ENCODE data around the gene GPAT2.
"Not testable (repeated sequence)": the region's sequence is repeated elsewhere in the genome, so short reads cannot be mapped to it uniquely, and the experiment has no call there.

Gene GPAT2

DNA sequence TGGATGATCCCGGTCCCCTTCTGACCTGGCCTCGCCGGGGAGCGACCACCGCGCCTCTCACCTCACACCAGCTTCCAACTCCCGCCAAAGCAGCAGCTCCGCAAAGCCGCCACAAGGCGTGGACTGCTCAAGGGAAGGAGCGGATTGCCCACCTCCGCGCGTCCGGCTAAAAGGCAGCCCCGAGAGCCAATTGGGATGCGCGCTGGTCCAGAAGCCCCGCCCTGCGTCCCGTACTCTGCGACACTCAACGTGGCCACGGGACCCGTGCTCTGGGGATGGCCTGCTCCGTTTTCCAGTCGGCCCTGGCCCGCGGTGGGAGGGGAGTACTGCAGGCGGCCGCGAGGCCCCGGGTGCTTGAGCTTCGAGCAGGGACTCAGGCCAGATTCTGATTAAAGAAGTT is at the start of gene GPAT2:
Gene GPAT2 (minus strand): TSS at position 125 of the 400 bp plus-strand sequence. CDS start 2,557 bp downstream, outside the sequence.
- H3K4me3 ChIP-seq (ENCODE audit: low read depth, low read length), result not testable (repeated sequence)

GRCh38 chr2:96083989-96084857 is 49.5 kb upstream of the GPAT2 start:
- no peak overlapping the region for H3K4me3 ChIP-seq (ENCODE audit: low read depth, low read length)
- no peak for TF ChIP-seq CTCF (IDR thresholded peaks at IDR 0.05; ENCODE audit: low read depth, low read length)

GRCh38 chr2:96083064-96083939 is 48.6 kb upstream of the GPAT2 start:
- no peak for TF ChIP-seq CTCF (IDR thresholded peaks at IDR 0.05; ENCODE audit: low read depth, low read length)
- no peak overlapping the region for H3K4me3 ChIP-seq (ENCODE audit: low read depth, low read length)

DNA sequence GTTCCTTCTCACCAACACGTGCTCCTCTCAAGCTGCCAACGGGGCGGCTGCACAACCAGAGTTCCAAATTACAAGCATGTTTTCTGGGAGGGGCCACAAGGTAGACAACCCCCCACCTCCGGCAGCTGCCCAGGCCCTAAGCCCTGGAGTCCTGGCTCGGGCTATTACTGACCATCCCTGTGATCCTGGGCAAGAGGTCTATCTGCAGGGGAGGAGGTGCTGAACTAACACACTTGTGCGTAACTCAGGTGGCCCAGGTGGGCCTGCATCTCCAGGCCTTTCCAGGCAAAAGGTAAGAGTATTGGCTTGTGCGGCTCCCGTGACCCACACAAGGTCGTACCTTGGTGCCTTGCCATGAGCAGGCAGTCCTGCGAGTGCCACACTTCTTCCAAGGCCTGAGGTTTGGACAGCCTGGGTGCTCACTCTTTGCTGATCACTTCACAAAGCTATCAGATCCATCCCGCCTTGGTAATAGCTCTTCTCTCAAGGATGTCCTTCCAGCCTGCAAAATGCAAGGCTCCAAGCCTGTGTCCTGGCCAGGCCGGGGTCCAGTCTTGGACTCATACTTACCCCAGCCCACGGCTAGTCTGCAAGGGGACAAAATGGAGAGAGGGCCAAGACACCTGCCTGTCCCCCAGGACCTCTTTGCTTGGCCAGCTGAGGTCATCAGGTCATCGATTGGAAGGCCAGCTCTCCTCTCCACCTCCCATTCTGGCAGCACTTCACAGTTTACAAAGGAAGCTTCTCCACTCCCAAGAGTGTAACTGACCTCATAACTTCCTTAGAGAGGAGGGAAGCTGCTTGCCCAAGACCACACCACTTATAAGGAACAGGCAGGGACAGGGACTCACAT is 47.7 kb upstream of the GPAT2 start:
- TF ChIP-seq CTCF (IDR thresholded peaks at IDR 0.05; ENCODE audit: low read depth, low read length), result no peak

GRCh38 chr2:96081042-96081441 is 46.3 kb upstream of the GPAT2 start:
- no peak overlapping the region for H3K4me3 ChIP-seq (ENCODE audit: low read depth, low read length)
- TF ChIP-seq CTCF (IDR thresholded peaks at IDR 0.05; ENCODE audit: low read depth, low read length), result no peak

More for the DNA sequence above, 47.7 kb upstream of the GPAT2 start:
- H3K4me3 ChIP-seq (ENCODE audit: low read depth, low read length), result no peak overlapping the region

GRCh38 chr2:96075199-96075771 is 40.6 kb upstream of the GPAT2 start:
- H3K4me3 ChIP-seq (ENCODE audit: low read depth, low read length), result no peak overlapping the region
- TF ChIP-seq CTCF (IDR thresholded peaks at IDR 0.05; ENCODE audit: low read depth, low read length), result no peak

- TF ChIP-seq CTCF (IDR thresholded peaks at IDR 0.05; ENCODE audit: low read depth, low read length), result no peak
- no peak overlapping the region for H3K4me3 ChIP-seq (ENCODE audit: low read depth, low read length)
Observed at GRCh38 chr2:96074156-96074555, 39.4 kb upstream of the GPAT2 start.
